Stimulated activated memory B cell treated with anti-CD40 and anti-IgM and Interleukin-4, amounts not matched to agents 10 μg/mL and 1 μg/mL and 100 μg/mL, for 72 hours (primary cell): Measurements from ENCODE around the gene PAK2.

Experiments
- ATAC-seq: fragments of 150-1000 bp; cut with Tn5 transposase; 2 replicates; pipeline ENCODE4 v1.10.0; 2021
- H3K27ac Mint-ChIP-seq: one replicate; pipeline ENCODE4 v1.8.0; 2022; ENCODE audit warnings: mild to moderate bottlenecking, mixed read lengths
- H3K27me3 Mint-ChIP-seq: one replicate; pipeline ENCODE4 v1.8.0; 2022; ENCODE audit warnings: mixed read lengths
- H3K36me3 Mint-ChIP-seq: one replicate; pipeline ENCODE4 v1.8.0; 2022; ENCODE audit warnings: mixed read lengths
- H3K4me1 Mint-ChIP-seq: one replicate; pipeline ENCODE4 v1.8.0; 2022; ENCODE audit warnings: mixed read lengths
- H3K4me3 Mint-ChIP-seq: one replicate; pipeline ENCODE4 v1.8.0; 2022; ENCODE audit warnings: mild to moderate bottlenecking, moderate library complexity, mixed read lengths
- H3K9me3 Mint-ChIP-seq: one replicate; pipeline ENCODE4 v1.8.0; 2022; ENCODE audit warnings: mixed read lengths

PAK2 gene

DNA sequence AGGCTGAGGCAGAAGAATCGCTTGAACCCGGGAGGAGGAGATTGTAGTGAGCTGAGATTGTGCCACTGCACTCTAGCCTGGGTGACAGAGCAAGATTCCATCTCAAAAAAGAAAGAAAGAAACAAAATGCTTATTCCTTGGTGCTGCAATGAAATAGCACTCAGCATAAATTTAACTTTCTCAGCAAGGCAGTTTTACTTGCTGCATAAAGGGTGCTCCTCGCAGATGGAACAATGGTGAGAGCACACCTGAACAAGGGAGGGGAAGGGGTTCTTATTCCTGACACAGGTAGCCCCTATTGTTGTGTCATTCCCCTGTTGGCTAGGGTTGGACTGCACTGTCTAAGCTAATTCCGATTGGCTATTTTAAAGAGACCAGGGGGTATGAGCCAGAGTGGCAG, 17.1 kb downstream of the PAK2 start:
- no peak for ATAC-seq
- H3K27me3 Mint-ChIP-seq = no peaks in the 10 kb centered on the region
- peaks cover 39% of the 10 kb centered on the region for H3K4me1 Mint-ChIP-seq
- peaks cover 7% of the 10 kb centered on the region for H3K9me3 Mint-ChIP-seq
- H3K4me3 Mint-ChIP-seq = no peak overlapping the region
- H3K36me3 Mint-ChIP-seq = peaks cover 70% of the 10 kb centered on the region
- no peak overlapping the region for H3K27ac Mint-ChIP-seq

DNA sequence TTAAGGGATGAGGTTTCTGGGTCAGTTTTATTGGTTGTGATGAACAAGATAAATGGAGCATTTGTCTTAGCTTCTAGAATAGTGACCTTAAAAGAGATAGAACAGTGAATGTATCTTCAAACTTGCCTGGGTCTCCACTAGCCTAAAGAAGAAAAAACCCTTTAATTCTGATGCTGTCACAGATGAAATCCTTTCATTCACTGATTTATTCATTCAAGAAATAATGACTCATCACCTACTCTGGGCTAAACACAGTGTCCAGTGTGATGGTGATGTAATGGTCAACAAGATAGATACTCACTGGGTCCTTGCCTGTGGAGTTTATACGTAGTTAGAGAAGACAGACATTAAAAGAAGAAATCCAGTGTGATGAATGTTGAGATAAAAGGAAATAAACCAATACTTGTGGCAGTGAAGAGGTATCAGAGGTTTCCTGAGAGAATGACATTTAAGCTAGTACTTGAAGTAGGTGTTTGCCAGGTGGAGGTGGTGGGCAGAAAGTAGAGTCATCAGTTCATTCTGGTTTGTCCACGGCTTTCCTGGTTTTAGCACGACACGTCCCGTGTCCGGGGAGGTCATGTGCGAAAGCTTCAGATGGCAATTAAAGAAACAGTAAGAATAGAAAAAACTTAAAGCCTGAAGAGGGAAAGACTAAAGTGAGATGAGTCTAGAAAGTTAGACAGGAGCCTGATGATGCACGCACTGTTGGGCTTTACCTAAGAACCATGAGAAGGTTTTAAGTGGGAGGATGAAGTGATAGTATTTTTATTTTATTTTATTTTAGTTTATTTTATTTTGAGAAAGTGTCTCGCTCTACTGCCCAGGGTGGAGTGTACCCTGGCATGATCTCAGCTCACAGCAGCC, 18.5 kb downstream of the PAK2 start:
- peak; percentile 56 for ATAC-seq
- H3K27ac Mint-ChIP-seq = peak overlapping the region; percentile 59
- no peaks in the 10 kb centered on the region for H3K27me3 Mint-ChIP-seq
- peaks cover 40% of the 10 kb centered on the region for H3K4me1 Mint-ChIP-seq
- no peak overlapping the region for H3K4me3 Mint-ChIP-seq
- peaks cover 7% of the 10 kb centered on the region for H3K9me3 Mint-ChIP-seq
- peaks cover 71% of the 10 kb centered on the region for H3K36me3 Mint-ChIP-seq

DNA sequence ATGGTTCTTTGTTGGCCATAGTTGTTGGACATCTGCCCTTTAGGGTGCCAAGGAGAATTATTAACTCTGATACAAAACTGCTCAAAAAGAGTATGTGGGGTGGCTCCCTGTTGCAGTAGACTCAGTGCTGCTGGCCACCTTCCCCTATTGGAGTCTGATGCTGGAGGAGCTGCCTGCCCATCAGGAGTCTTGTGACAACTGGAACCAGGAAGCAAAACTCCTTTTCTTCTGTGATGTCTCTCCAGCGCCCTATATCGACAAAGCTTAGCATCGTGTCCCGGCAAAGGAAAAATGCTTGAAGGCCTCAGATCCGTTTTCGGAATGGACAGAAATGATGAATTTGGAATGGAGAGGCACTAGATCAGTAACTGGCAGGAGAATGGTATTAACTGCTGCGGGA, 23.5 kb downstream of the PAK2 start:
- Mint-ChIP-seq H3K36me3 (peaks cover 27% of the 10 kb centered on the region), H3K4me3 (no peak overlapping the region), H3K27ac (no peak overlapping the region), H3K9me3 (no peaks in the 10 kb centered on the region), H3K27me3 (no peaks in the 10 kb centered on the region), H3K4me1 (peaks cover 19% of the 10 kb centered on the region)
- ATAC-seq = no peak

DNA sequence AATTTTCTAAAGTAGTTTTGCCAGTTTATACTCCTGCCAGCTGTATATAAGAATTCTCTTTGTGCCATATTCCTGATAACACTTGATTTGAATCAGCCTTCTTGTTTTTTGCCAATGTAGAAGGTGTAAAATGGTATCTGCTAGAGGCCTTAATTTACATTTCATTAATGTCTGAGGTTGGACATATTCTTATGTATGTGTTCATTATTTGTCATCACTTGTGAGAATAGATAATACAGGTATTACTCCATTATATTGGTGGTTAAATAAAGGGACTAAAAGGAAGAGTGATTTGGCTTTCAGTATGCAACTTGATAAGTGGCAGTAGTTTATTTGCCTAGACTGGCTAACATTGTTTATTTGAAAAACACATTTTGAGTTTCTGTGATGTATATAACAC, 25.8 kb downstream of the PAK2 start:
- H3K9me3 Mint-ChIP-seq = no peaks in the 10 kb centered on the region
- H3K4me1 Mint-ChIP-seq = peaks cover 10% of the 10 kb centered on the region
- H3K36me3 Mint-ChIP-seq = peaks cover 17% of the 10 kb centered on the region
- ATAC-seq = no peak
- no peak overlapping the region for H3K27ac Mint-ChIP-seq
- no peak overlapping the region for H3K4me3 Mint-ChIP-seq
- H3K27me3 Mint-ChIP-seq = no peaks in the 10 kb centered on the region

DNA sequence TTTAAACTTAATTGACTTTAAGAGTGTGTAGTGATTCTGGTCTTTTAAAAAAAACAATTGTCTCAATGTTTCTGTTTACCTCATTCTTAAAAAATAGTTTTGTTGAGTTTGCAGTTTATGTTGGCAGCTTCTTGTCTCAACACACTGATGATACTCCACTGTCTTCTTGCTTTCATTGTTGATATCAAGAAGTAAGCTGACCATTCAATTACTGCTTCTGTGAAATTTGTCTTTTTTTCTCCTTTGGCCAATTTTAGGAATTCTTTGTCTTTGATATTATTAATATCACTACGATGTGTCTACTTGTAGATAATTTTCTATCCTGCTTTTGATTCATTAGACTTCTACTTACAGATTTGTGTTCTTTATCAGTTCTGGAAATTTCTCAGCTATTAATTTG, 31.4 kb downstream of the PAK2 start:
- Mint-ChIP-seq H3K4me3 (no peak overlapping the region), H3K27me3 (no peaks in the 10 kb centered on the region), H3K36me3 (peaks cover 18% of the 10 kb centered on the region), H3K27ac (peak overlapping the region; percentile 61), H3K9me3 (peaks cover 3% of the 10 kb centered on the region), H3K4me1 (peaks cover 46% of the 10 kb centered on the region)
- ATAC-seq = no peak

DNA sequence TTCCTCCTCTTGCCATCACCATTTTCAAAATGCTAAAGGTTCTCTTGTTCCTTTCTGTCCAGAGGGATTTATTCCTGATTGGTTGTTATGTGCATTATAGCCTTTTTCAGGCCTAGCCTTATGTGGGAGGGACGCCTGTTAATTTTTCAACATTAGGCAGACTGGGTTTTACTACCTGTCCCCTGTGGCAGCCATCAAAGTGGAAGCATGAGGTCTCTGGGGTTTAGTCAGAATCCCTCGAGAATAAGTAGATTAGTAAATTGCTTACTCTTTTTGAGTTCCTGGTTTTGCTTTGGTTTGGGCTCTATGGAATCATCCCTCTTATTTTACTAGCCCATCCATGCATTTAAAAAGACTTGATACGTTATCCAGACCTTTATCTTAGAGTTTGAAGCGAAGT, 32.4 kb downstream of the PAK2 start:
- Mint-ChIP-seq H3K36me3 (peaks cover 18% of the 10 kb centered on the region), H3K4me1 (peaks cover 47% of the 10 kb centered on the region), H3K27me3 (no peaks in the 10 kb centered on the region), H3K9me3 (peaks cover 3% of the 10 kb centered on the region), H3K4me3 (no peak overlapping the region), H3K27ac (peak overlapping the region; percentile 61)
- ATAC-seq = peak; percentile 88

DNA sequence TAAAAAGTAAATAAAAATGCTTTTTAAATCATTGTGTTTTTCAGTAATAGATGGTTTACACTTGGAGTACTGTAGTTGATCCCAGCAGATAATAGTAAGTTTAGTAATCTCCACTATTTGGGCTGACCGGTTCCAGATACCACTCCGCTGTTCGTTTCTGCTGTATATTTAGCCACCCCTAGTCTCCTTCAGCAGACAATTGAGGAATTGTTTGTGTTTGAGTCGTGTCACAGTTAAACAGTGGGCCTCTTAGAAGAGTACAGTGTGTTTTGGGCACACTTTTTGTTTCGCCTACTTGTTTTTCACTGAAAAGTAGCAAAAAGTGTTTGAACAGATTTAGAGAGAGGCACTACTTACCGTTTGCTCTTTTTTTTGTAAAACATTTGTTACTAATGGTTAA, 33.2 kb downstream of the PAK2 start:
- Mint-ChIP-seq H3K4me1 (peaks cover 47% of the 10 kb centered on the region), H3K27ac (peak overlapping the region; percentile 61), H3K36me3 (peaks cover 18% of the 10 kb centered on the region), H3K9me3 (peaks cover 3% of the 10 kb centered on the region), H3K4me3 (no peak overlapping the region), H3K27me3 (no peaks in the 10 kb centered on the region)
- no peak for ATAC-seq

DNA sequence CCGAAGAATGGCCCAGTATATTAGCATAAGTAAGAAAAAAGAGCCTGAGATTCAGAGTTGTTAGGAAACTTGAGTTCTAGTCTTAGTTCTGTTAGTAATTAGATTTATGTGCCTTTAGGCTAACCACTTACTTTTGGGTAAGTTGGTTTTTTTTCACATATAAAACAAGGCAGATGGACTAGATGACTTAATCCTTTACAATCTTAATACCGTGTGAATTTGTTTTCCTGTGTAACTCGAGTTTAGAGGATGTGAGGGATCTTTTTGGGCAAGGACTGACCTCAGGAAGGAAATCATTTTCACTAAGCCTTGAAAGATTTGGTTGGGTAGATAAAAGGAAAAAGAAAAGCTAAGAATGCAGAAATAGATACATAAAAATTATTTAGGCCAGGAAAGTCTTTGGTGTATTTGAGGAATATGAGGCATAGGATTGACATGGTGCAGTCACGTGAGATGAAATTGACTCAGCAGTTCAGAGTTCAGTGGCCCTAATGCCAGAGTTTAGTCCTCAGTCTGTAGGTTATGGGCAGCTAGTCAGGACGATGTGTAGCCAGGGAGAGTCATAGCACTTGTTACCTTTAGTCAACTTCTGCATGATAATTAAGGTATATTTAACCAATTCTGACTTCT, 34.6 kb downstream of the PAK2 start:
- peak; percentile 62 for ATAC-seq
- Mint-ChIP-seq H3K9me3 (peaks cover 3% of the 10 kb centered on the region), H3K36me3 (peaks cover 20% of the 10 kb centered on the region), H3K4me1 (peaks cover 54% of the 10 kb centered on the region), H3K4me3 (no peak overlapping the region), H3K27ac (peak overlapping the region; percentile 28), H3K27me3 (no peaks in the 10 kb centered on the region)

DNA sequence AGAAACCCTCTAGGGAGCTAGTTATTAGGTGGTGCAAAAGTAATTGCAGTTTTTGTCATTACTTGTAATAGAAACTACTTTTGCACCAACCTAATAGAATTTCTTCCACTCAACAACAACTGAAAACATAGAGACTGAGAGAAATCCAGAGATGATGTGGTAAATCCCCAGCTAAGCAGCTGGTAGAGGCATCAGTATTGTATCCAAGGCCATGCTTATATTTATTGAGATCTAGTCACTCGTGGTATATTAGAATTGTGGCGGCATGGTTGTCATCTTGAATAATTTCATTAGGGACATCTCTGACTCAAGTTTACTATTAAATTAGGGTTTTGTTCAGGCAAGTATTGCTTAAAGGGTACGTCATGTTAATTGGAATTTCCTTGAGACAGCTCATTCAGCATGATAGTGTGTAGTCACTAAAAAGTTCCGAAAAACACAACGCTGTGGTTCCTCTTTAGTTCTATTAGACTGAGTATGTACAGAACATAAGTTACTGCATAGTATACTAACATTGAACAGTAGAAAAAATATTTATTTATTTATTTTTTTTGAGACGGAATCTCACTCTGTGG, 35.3 kb downstream of the PAK2 start:
- peak; percentile 41 for ATAC-seq
- no peaks in the 10 kb centered on the region for H3K27me3 Mint-ChIP-seq
- peak overlapping the region; percentile 28 for H3K27ac Mint-ChIP-seq
- peaks cover 3% of the 10 kb centered on the region for H3K9me3 Mint-ChIP-seq
- peaks cover 27% of the 10 kb centered on the region for H3K36me3 Mint-ChIP-seq
- H3K4me3 Mint-ChIP-seq = no peak overlapping the region
- H3K4me1 Mint-ChIP-seq = peaks cover 54% of the 10 kb centered on the region

DNA sequence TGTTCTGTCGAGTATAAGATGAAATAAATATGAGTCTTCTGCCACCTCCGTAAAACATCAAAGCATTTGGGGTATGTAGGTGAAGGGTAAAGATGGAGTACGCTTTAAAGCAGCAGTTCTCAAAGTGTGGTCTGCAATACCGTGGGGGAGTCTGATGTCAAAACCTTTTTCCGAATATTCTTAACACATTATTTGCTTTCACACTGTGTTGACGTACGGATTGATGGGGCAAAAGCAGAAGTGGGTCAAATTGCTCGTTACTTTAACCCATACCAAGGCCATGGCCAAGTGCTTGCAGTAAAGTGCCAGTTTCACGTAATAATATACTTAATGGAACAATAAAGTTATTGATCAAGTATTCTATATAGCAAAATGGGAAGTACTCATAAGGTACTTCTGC, 36.3 kb downstream of the PAK2 start:
- Mint-ChIP-seq H3K36me3 (peaks cover 32% of the 10 kb centered on the region), H3K9me3 (peaks cover 3% of the 10 kb centered on the region), H3K4me1 (peaks cover 51% of the 10 kb centered on the region), H3K27ac (no peak overlapping the region), H3K27me3 (no peaks in the 10 kb centered on the region), H3K4me3 (no peak overlapping the region)
- peak; percentile 20 for ATAC-seq

DNA sequence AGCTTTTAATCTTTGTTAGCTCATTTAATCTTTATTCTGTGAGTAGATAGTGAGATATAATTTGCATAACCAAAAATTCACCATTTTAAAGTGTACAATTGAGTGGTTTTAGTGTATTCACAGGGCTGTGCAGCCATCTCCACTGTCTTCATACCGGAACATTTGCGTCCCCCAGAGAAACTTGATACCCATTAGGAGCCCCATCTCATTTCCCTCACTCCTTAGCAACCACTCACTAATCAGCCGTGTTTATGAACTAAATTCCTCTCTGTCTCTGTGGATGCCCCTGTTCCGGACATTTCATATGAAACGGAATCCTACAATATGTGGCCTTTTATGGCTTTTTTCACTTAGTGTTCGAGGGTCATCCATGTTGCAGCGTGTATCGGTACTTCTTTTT, 38.2 kb downstream of the PAK2 start:
- Mint-ChIP-seq H3K27me3 (no peaks in the 10 kb centered on the region), H3K4me1 (peaks cover 32% of the 10 kb centered on the region), H3K27ac (no peak overlapping the region), H3K4me3 (no peak overlapping the region), H3K36me3 (peaks cover 21% of the 10 kb centered on the region), H3K9me3 (peaks cover 3% of the 10 kb centered on the region)
- no peak for ATAC-seq

DNA sequence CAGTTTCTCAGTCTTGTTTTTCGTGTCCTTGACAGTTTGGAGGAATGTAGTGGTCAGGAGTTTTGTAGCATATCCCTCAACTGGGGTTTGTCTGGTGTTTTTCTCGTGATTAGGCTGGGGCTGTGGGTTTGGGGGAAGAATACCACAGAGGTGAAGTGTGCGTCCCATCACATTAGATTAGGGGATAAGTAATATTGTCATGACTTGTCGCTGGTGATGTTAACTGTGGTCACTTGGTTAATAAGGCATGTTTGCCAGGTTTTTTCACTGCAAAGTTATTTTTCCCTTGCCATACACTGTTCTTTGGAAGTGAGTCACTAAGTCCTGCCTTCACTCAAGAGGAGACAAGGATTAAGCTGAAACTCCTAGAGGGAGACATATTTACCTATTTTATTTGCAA, 39.1 kb downstream of the PAK2 start:
- Mint-ChIP-seq H3K4me3 (no peak overlapping the region), H3K9me3 (peaks cover 3% of the 10 kb centered on the region), H3K36me3 (peaks cover 29% of the 10 kb centered on the region), H3K27ac (no peak overlapping the region), H3K4me1 (peaks cover 28% of the 10 kb centered on the region), H3K27me3 (no peaks in the 10 kb centered on the region)
- no peak for ATAC-seq

DNA sequence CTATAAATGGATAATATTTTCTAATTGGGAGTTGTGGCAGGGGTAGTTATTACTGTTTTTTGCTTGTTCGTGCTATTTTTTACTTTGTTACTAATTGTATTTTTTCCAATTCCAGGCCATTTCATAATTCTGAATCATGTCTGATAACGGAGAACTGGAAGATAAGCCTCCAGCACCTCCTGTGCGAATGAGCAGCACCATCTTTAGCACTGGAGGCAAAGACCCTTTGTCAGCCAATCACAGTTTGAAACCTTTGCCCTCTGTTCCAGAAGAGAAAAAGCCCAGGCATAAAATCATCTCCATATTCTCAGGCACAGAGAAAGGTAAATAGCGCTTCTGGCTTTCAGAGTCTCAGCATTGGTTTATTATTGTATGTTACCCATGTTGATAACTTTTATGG, 42.9 kb downstream of the PAK2 start:
- Mint-ChIP-seq H3K4me3 (no peak overlapping the region), H3K27me3 (no peaks in the 10 kb centered on the region), H3K9me3 (no peaks in the 10 kb centered on the region), H3K36me3 (peaks cover 46% of the 10 kb centered on the region), H3K27ac (no peak overlapping the region), H3K4me1 (peaks cover 14% of the 10 kb centered on the region)
- ATAC-seq = no peak

DNA sequence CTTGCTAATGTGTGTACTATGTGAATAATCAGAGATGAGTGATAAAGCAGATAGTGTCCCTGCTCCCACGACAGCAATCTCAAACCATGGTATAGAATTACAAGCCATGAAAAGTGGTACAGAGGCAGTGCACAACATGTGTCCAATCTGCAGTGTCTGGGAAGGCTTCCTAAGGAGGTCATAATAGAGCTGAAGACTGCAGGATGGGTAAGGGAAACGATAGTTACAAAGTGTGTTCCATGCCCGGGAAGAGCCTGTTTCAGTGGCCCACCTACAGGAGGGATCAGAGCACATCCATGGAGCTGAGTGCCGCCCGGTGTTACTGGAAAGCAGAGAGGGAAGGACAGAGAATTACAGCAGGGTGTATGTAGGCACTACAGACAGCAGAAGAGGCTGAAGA, 48.9 kb downstream of the PAK2 start:
- Mint-ChIP-seq H3K9me3 (peaks cover 2% of the 10 kb centered on the region), H3K36me3 (peaks cover 64% of the 10 kb centered on the region), H3K4me3 (no peak overlapping the region), H3K4me1 (peaks cover 26% of the 10 kb centered on the region), H3K27me3 (no peaks in the 10 kb centered on the region), H3K27ac (no peak overlapping the region)
- ATAC-seq = no peak

DNA sequence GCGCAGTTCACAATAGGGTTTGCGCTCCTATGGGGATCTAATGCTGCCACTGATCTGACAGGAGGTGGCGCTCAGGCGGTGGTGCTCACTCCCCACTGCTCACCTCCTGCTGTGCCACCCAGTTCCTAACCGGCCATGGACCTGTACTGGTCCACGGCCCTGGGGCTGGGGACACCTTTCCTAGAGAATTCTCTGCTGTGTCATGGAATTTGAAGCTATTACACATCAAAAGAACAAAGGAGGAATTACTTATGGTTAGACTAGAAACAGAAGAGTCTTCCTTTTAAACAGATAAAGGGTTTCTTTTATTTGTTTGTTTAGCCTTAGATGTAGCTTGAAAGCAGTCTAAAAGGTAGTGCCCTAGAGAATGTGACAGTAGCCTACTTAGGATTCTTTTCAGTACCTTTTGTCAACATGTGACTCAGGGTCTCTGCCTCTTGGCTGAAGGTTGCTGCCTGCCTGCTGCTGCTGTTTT, 50.3 kb downstream of the PAK2 start:
- no peak for ATAC-seq

More for the DNA sequence above, 50.3 kb downstream of the PAK2 start:
- H3K9me3 Mint-ChIP-seq = peaks cover 3% of the 10 kb centered on the region
- peaks cover 30% of the 10 kb centered on the region for H3K4me1 Mint-ChIP-seq
- no peak overlapping the region for H3K27ac Mint-ChIP-seq
- peaks cover 71% of the 10 kb centered on the region for H3K36me3 Mint-ChIP-seq
- no peaks in the 10 kb centered on the region for H3K27me3 Mint-ChIP-seq
- H3K4me3 Mint-ChIP-seq = no peak overlapping the region
